ENCODE data around the gene ENHO. TPM values are rescaled to one million over a fixed set of nuclear protein-coding genes. Genes with fewer than 3 reads are reported as not detected.
"Not testable (repeated sequence)": the region's sequence is repeated elsewhere in the genome, so short reads cannot be mapped to it uniquely, and the experiment has no call there.

The ENHO gene
- polyA plus RNA-seq, 6 donors from 2014 or later, result not detected

GRCh38 chr9:34540827-34541226, 18.0 kb upstream of the ENHO start:
- ATAC-seq (ENCODE audit: low read depth in 2 of 2) (no peak), DNase-seq (no peak)
- H3K4me3 Mint-ChIP-seq, result peak overlapping the region in 1 of 8 donors; percentile 17
- peaks cover 48 to 54% (median 49%) of the 10 kb centered on the region in 3 donors for H3K27me3 Mint-ChIP-seq
- no peaks in the 10 kb centered on the region for H3K9me3 Mint-ChIP-seq
- no peaks in the 10 kb centered on the region for H3K36me3 Mint-ChIP-seq
- no peak overlapping the region for H3K27ac Mint-ChIP-seq
- H3K4me1 Mint-ChIP-seq, result no peaks in the 10 kb centered on the region

GRCh38 chr9:34536685-34537084, 13.9 kb upstream of the ENHO start:
- no peaks in the 10 kb centered on the region for H3K4me1 Mint-ChIP-seq
- DNase-seq (no peak), ATAC-seq (ENCODE audit: low read depth in 2 of 2) (no peak)
- no peak overlapping the region for H3K27ac Mint-ChIP-seq
- peaks cover 54 to 73% (median 55%) of the 10 kb centered on the region in 3 donors for H3K27me3 Mint-ChIP-seq
- peaks cover 0 to 16% (median 6%) of the 10 kb centered on the region in 7 donors for H3K9me3 Mint-ChIP-seq
- H3K36me3 Mint-ChIP-seq, result no peaks in the 10 kb centered on the region
- H3K4me3 Mint-ChIP-seq, result no peak overlapping the region

GRCh38 chr9:34532041-34532440, 9.3 kb upstream of the ENHO start:
- ATAC-seq (ENCODE audit: low read depth in 2 of 2); H3K4me1 Mint-ChIP-seq; DNase-seq; H3K27ac Mint-ChIP-seq; H3K36me3 Mint-ChIP-seq; H3K4me3 Mint-ChIP-seq: not testable (repeated sequence)
- peaks cover 0 to 16% (median 8%) of the 10 kb centered on the region in 7 donors for H3K9me3 Mint-ChIP-seq
- H3K27me3 Mint-ChIP-seq, result peaks cover 44 to 77% (median 50%) of the 10 kb centered on the region in 3 donors

- H3K36me3 Mint-ChIP-seq, result no peaks in the 10 kb centered on the region
- ATAC-seq (ENCODE audit: low read depth in 2 of 2), result no peak
- peaks cover 11 to 12% (median 11%) of the 10 kb centered on the region in 3 donors for H3K4me1 Mint-ChIP-seq
These were observed 3.2 kb upstream of the ENHO start for GRCh38 chr9:34526026-34526425.

GRCh38 chr9:34524349-34524748, 1.6 kb upstream of the ENHO start:
- Mint-ChIP-seq H3K36me3 (no peaks in the 10 kb centered on the region), H3K9me3 (no peaks in the 10 kb centered on the region), H3K4me1 (peaks cover 11 to 13% (median 12%) of the 10 kb centered on the region in 3 donors), H3K4me3 (peak overlapping the region in 3 of 8 donors; percentile 10 to 85 (median 70)), H3K27me3 (peaks cover 34 to 40% (median 34%) of the 10 kb centered on the region in 3 donors), H3K27ac (no peak overlapping the region)
- DNase-seq (no peak), ATAC-seq (ENCODE audit: low read depth in 2 of 2) (no peak)

More at GRCh38 chr9:34526026-34526425, 3.2 kb upstream of the ENHO start:
- H3K9me3 Mint-ChIP-seq, result peaks cover 0 to under 1% (median 0%) of the 10 kb centered on the region in 7 donors
- no peak for DNase-seq
- H3K4me3 Mint-ChIP-seq, result no peak overlapping the region
- no peak overlapping the region for H3K27ac Mint-ChIP-seq
- H3K27me3 Mint-ChIP-seq, result peaks cover 41 to 49% (median 49%) of the 10 kb centered on the region in 3 donors

- Mint-ChIP-seq H3K4me1 (peaks cover 11 to 17% (median 12%) of the 10 kb centered on the region in 3 donors), H3K9me3 (no peaks in the 10 kb centered on the region), H3K4me3 (peak overlapping the region; percentile 56 to 89 (median 82)), H3K27me3 (peaks cover 32 to 42% (median 33%) of the 10 kb centered on the region in 3 donors), H3K27ac (peak overlapping the region in 1 of 6 donors; percentile 28), H3K36me3 (no peaks in the 10 kb centered on the region)
- DNase-seq, result no peak
- no peak for ATAC-seq (ENCODE audit: low read depth in 2 of 2)
These were observed 501 bp downstream of the ENHO start for GRCh38 chr9:34522091-34522887.

- ATAC-seq (ENCODE audit: low read depth in 2 of 2) (no peak), DNase-seq (no peak)
- no peak overlapping the region for H3K27ac Mint-ChIP-seq
- peak overlapping the region in 6 of 8 donors; percentile 20 to 86 (median 36) for H3K4me3 Mint-ChIP-seq
- no peaks in the 10 kb centered on the region for H3K9me3 Mint-ChIP-seq
- H3K36me3 Mint-ChIP-seq, result no peaks in the 10 kb centered on the region
- peaks cover 30 to 42% (median 37%) of the 10 kb centered on the region in 3 donors for H3K27me3 Mint-ChIP-seq
- peaks cover 11 to 17% (median 12%) of the 10 kb centered on the region in 3 donors for H3K4me1 Mint-ChIP-seq
These were observed 1.3 kb downstream of the ENHO start for GRCh38 chr9:34521406-34522045.

GRCh38 chr9:34520505-34521385, 2.0 kb downstream of the ENHO start:
- Mint-ChIP-seq H3K4me1 (peaks cover 11 to 17% (median 12%) of the 10 kb centered on the region in 3 donors), H3K27me3 (peaks cover 31 to 42% (median 39%) of the 10 kb centered on the region in 3 donors), H3K9me3 (no peaks in the 10 kb centered on the region), H3K27ac (no peak overlapping the region), H3K4me3 (peak overlapping the region in 3 of 8 donors; percentile 38 to 86 (median 40)), H3K36me3 (no peaks in the 10 kb centered on the region)
- ATAC-seq (ENCODE audit: low read depth in 2 of 2) (no peak), DNase-seq (no peak)

GRCh38 chr9:34520096-34520495, 2.7 kb downstream of the ENHO start:
- H3K27me3 Mint-ChIP-seq, result peaks cover 25 to 38% (median 34%) of the 10 kb centered on the region in 3 donors
- DNase-seq (no peak), ATAC-seq (ENCODE audit: low read depth in 2 of 2) (no peak)
- H3K36me3 Mint-ChIP-seq, result no peaks in the 10 kb centered on the region
- no peak overlapping the region for H3K4me3 Mint-ChIP-seq
- no peak overlapping the region for H3K27ac Mint-ChIP-seq
- peaks cover 11 to 17% (median 12%) of the 10 kb centered on the region in 3 donors for H3K4me1 Mint-ChIP-seq
- H3K9me3 Mint-ChIP-seq, result no peaks in the 10 kb centered on the region

GRCh38 chr9:34519321-34520020, 3.3 kb downstream of the ENHO start:
- H3K4me3 Mint-ChIP-seq, result peak overlapping the region in 2 of 8 donors; percentile 42 to 52
- peak overlapping the region in 1 of 6 donors; percentile 52 for H3K27ac Mint-ChIP-seq
- no peak for DNase-seq
- H3K36me3 Mint-ChIP-seq, result no peaks in the 10 kb centered on the region
- H3K27me3 Mint-ChIP-seq, result peaks cover 18 to 38% (median 34%) of the 10 kb centered on the region in 3 donors
- H3K4me1 Mint-ChIP-seq, result peaks cover 11 to 17% (median 12%) of the 10 kb centered on the region in 3 donors
- no peak for ATAC-seq (ENCODE audit: low read depth in 2 of 2)
- H3K9me3 Mint-ChIP-seq, result no peaks in the 10 kb centered on the region

- ATAC-seq (ENCODE audit: low read depth in 2 of 2) (no peak), DNase-seq (no peak)
- peaks cover 11 to 15% (median 12%) of the 10 kb centered on the region in 3 donors for H3K4me1 Mint-ChIP-seq
- H3K27ac Mint-ChIP-seq, result peak overlapping the region in 1 of 6 donors; percentile 52
- no peaks in the 10 kb centered on the region for H3K9me3 Mint-ChIP-seq
- H3K4me3 Mint-ChIP-seq, result peak overlapping the region in 1 of 8 donors; percentile 52
- peaks cover 13 to 35% (median 31%) of the 10 kb centered on the region in 3 donors for H3K27me3 Mint-ChIP-seq
- H3K36me3 Mint-ChIP-seq, result no peaks in the 10 kb centered on the region
These were observed 3.9 kb downstream of the ENHO start for GRCh38 chr9:34518896-34519295.

- ATAC-seq (ENCODE audit: low read depth in 2 of 2) (no peak), DNase-seq (no peak)
- H3K4me1 Mint-ChIP-seq, result peaks cover 5 to 11% (median 5%) of the 10 kb centered on the region in 3 donors
- no peaks in the 10 kb centered on the region for H3K9me3 Mint-ChIP-seq
- no peak overlapping the region for H3K4me3 Mint-ChIP-seq
- H3K36me3 Mint-ChIP-seq, result no peaks in the 10 kb centered on the region
- peaks cover 10 to 34% (median 30%) of the 10 kb centered on the region in 3 donors for H3K27me3 Mint-ChIP-seq
- no peak overlapping the region for H3K27ac Mint-ChIP-seq
These were observed 4.6 kb downstream of the ENHO start for GRCh38 chr9:34518110-34518616.
